GM21423 (cell line): Measurements from ENCODE around the gene LMO7.

Experiments
- ATAC-seq: cut with Tn5 transposase; IDR thresholded peaks from one replicate; pipeline ENCODE4 v1.9.1; 2021; ENCODE audit warnings: mild to moderate bottlenecking, moderate library complexity; ENCODE audit not compliant: unreplicated experiment

The LMO7 gene

DNA sequence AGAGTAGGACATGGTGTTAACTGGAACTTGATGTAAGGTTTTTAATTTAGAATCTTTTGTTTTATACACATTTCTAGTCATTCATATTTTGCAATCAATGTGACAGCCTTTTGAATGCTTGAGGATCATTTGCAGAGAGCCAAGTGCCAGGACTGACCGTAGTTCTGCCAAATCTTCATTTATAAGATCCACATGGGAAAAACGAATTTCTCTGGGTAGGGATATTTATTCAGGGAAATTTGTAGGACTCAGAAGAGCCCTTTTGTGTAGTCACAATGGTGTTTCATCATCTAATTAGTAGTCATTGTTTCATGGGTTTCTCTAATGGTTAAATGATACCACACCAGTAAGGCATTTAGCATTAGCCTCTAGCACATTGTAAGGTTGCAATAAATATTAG lies 161.1 kb downstream of the LMO7 start:
- no peak for ATAC-seq

- ATAC-seq = no peak
Measured at GRCh38 chr13:75797719-75798118, 161.6 kb downstream of the LMO7 start.

DNA sequence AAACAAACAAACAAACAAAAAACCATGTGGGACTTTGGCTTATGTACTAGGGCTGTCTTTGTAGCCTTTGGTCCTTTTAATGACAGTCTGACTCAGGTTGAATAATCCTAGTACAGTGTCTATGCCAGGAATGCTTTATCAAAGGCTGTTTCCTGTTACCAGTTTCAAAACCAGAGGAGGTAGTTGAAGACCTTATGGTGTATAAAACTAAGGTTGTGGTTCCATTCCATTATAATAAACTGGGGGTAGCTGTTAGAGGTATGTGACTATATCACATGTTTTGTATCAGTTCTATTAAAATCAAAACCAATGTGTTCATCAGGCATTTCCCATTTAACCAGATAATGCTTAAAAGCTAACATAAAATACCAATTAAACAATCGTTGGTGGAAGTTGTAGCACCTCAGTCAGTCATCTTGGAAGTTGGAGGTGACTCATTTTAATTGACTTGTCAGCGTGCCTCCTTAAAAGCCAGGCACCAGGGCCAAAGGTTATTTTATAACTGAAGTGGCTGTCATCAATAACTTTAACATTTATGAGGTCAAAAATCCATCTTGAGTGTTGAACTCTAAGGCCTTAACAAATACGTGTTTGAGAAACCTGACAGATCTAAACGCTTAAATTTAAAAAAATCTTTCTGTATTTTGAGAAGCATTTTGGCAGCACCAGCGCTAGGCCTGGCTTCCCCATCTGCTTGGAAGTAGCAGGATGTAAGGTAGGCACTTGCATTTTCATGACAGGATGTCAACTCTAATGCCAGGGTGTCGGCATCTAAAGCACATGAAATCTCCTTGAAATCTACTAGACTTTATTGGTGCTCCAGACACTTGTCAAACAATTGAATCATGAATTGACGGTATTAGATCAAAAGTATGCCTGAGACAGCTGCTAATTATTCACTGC lies 162.5 kb downstream of the LMO7 start:
- ATAC-seq = no peak

- ATAC-seq = no peak
Measured at GRCh38 chr13:75800545-75800944, 164.4 kb downstream of the LMO7 start.

DNA sequence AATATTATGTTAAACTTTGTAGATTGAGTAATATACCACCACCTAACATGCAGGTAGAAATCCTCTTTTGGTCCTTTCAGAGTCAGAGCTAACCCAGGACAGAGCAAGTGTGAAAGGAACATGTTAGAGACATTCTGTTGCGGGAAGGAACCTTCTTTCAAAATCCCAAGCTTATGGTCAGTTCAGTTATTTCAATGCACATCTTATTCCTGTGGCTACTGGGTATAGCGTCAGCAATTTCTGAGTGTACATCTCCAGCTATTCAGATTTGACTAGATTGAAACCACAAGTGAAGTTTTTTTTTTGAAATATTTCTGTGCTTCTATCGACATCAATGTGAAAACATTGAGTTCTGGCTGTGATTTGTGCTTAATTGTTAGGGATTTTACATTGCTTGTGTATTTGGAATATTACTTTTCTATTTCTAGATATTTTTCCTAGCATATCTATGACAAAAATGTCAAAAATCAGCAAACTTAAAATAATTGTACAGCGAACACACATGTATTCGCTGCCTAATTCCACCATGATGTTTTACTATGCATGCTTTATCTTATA lies 165.3 kb downstream of the LMO7 start:
- ATAC-seq = no peak

- ATAC-seq = no peak
Measured at GRCh38 chr13:75802161-75802560, 166.0 kb downstream of the LMO7 start.

DNA sequence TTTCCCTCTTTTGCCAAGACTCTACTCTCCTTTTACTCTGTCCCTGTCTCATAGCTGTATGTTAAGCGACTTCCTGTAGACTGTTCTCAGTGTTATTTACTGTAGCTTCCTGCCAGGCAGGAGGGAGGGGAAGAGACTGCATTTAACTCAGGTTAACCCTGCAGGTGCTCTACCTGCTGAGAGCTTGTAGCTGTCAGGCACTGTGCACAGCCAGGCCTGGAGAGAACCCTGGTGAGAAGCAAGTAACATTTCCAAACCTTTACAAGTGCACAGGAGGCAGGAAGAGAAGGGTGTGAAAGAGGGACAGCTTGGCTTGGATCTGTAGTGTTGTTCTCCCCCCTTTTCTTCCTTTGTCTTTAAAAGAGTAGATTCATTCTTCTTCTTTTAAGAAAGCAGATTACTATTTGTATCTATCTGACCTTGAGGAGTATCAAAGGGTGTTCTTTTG lies 167.1 kb downstream of the LMO7 start:
- ATAC-seq = peak; percentile 91

DNA sequence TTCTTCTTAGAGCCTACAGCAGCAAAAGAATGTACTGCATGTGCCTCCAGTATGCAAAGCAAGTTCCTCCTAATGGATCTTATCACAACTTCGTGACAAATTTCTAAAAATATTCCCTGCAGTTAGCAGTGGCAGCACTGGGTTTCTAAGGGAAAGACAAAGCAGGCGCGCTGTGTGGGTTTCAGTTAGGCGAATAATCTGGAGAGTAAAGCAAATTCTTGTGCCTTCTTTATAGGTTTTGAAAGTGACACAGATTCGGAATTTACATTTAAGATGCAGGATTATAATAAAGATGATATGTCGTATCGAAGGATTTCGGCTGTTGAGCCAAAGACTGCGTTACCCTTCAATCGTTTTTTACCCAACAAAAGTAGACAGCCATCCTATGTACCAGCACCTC lies 167.9 kb downstream of the LMO7 start:
- ATAC-seq = no peak

DNA sequence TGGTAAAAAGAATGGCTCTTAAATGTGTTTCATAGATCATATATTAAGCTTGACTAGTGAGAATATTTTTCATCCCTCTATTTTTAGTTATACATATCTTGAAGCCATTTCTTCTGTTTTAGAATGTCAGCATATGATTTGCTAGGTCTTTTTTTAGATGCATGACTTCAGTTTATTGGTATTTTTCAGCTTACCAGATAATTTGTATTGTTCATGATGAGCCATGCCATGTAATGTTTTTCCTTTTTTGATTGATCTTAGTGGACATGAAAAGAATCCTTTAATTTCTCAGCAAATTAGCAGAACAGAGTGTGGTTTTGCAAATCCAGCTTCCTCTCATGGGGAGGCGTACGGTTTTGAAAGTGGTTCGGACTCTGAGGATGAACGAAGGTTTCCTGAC lies 168.5 kb downstream of the LMO7 start:
- no peak for ATAC-seq

DNA sequence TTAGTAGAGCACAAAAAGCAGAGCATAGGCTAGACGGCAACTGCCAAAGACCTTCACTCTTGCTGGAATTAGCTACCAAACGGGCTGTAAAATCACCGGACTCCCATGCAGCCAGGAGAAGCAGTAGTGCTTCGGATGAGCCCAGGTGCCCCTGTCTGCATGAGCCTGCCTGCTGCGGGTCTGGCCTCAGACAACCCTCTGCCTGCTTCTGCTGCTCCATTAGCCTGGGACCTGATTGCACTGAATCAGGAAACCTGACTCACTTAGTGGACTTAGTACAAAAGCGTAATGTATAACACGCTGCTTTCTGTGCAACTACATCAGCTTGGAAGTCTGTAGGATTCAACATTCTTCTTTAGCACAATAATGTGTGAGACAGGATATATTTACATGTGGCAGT lies 170.0 kb downstream of the LMO7 start:
- no peak for ATAC-seq

GRCh38 chr13:75811361-75811760 lies 175.2 kb downstream of the LMO7 start:
- no peak for ATAC-seq

DNA sequence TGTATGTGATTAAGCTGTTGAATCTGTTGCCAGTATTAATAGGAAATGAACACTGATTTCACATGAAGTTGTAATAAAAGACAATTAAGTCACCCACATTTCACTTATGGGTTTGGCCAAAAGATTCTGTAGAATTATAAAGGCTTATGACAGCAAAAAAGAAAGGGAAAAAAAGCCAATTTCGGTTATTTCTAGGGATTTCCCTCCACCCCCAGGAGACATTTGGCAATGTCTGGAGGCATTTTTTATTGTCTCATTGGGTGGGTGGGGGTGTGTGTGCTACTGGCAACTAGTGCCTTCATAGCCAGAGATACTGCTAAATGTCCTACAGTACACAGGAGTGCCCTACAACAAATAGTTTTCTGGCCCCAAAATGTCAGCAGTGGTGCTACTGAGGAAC lies 175.7 kb downstream of the LMO7 start:
- no peak for ATAC-seq

DNA sequence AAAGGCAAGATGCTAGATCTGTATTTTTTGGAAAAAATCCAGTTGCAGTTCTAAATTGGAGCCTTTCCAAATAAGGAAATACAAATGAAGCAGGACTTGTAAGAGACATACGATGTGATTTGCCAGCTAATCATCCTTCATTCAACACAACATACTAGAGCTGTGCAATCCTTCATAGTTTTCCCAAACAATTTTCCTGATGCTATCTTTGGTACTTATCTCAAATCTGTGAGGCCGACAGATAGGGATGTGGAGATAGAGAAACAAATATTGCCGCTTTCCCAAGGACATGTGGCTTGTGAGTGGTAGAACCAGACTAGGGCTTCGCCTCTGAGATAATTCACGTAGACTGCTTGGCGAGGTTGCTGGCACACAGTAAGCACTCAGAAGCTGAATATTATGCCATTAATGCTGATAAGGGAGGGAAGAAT lies 176.6 kb downstream of the LMO7 start:
- ATAC-seq = no peak

GRCh38 chr13:75813323-75813722 lies 177.2 kb downstream of the LMO7 start:
- ATAC-seq = no peak

GRCh38 chr13:75818179-75818967 lies 182.2 kb downstream of the LMO7 start:
- ATAC-seq = no peak

DNA sequence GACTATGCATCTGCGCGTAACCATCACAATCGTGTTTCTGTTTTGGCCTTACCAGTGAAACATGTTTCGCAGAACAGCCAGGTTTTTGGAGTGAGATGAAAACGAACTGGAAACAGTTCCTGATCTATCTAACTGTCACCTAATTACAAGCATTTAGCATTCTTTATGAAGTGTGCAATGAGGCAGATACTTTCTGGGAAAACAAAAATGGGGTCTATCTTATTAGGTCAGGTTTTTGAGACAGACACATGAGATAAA lies 182.8 kb downstream of the LMO7 start:
- ATAC-seq = no peak

DNA sequence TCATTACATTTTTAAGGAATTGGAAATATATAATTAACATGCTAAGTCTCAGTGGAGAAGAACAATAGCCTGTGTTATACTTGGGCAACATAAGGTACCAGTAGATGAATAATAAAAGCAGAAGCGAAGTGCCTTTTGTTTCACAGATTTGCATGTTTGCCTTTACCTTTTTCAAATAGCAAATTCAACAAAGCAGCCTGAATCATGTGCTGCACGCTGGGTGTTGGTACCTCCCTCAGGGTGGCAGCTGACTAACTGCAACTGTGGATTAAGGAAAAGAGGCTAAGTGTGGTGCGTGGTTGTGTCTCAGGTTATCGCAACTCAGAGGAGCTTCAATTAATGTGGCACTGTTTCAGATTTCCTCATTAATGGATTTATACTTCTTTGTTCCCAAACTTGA lies 189.0 kb downstream of the LMO7 start:
- no peak for ATAC-seq

DNA sequence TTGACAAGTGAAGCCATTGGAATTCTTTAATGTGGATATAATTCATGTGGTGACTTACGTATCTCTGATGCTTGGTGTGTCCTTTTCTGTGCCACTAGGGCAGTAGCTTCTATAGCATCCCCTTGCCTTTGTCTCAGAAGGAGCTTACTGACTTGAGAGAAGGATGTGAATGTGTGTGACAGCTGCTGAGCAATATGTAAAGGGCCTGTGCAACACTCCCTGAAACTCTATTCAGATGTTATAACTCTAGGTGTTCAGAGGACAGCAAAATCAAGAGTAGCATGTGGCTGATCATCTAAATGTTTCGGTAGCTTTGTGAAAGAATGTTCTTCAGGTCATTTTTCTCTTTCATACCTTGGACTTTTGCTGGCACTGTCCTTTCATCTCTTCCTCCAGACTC lies 189.5 kb downstream of the LMO7 start:
- ATAC-seq = no peak

- ATAC-seq = no peak
Measured at GRCh38 chr13:75826391-75826790, 190.3 kb downstream of the LMO7 start.

- no peak for ATAC-seq
Measured at GRCh38 chr13:75829830-75830229, 193.7 kb downstream of the LMO7 start.

- ATAC-seq = no peak
Measured at GRCh38 chr13:75830842-75831241, 194.7 kb downstream of the LMO7 start.

- no peak for ATAC-seq
Measured at GRCh38 chr13:75831389-75831788, 195.3 kb downstream of the LMO7 start.
